LNCAP (cell line): ENCODE results near the gene ALG12.

Experiments
- CTCF ChIP-seq: fragments of 450-650 bp; IDR thresholded peaks from 2 replicates; pipeline ENCODE4 v1.5.1; 2017; ENCODE audit warnings: mild to moderate bottlenecking

The ALG12 gene

DNA sequence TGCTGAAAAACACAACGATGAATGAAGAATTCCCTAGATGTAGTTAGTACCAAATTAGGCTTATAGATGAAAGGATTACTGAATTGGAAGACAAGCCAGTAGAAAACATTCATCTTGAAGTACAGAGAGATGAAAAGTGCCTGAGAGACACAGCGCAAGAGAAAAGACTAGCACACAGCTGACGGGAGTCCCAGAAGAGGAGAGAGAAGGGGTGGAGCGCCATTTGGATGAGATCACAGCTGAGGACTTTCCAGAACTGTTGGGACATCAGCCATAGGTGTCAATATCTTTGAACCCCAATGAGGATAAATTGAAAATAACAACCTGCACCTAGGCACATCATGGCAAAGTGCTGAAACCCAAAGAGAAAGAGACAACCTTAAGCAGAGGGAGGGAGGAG lies 25.2 kb downstream of the ALG12 start:
- TF ChIP-seq CTCF, result no peak

DNA sequence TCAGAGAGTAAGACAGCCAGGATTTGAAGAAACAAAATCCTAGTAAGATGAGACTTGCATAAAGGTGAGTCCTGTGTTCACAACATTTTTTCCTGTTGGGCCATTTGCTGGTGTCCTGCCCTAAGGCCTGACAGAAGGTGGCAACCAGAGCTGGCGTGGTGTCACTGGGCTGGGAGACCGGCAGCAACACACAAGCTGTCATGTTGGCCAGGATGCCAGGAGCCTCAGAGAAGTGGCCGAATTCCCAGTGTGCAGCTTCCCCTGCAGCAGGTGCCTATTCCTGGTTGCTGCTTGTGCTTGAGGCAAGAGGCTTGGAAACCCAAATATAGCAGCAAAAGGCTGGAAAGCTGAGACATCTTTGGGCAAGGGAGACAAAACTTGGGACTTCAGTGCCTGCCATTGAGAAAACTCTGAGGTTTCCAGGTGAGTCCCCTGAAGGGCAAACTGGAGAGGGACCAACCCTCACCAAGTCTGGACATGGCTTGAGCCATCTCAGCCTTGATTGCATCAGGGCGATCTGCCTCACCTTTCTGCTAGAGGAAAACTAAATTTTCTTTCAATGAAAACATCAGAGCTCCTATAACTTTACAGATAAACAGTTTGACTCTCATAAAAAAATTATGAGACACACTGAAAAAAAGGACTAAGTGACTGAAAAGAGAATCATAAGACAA lies 25.9 kb downstream of the ALG12 start:
- no peak for TF ChIP-seq CTCF

- TF ChIP-seq CTCF, result no peak
Observed at GRCh38 chr22:49889071-49889470, 29.2 kb downstream of the ALG12 start.

DNA sequence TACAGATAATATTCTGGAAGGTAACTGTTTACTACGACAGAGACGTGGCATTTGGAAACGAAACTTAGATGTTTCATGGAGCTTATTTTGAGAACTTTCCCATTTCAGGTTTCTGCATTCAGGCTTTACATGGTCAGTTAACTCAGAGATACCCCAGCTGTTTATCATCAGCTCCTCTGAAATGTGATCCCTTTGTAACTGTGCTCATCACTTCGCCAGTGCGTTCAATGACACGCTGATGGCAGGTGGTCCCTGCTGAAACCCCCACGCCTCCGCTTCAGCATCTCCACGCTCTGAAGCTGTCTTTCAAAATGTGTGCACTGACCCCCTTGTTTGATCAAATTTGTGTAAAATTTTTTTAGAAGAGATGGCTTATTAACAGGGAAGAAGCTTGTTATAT lies 30.5 kb downstream of the ALG12 start:
- TF ChIP-seq CTCF, result no peak

- TF ChIP-seq CTCF, result no peak
Observed at GRCh38 chr22:49887064-49887451, 31.2 kb downstream of the ALG12 start.

- no peak for TF ChIP-seq CTCF
Observed at GRCh38 chr22:49886346-49887063, 31.7 kb downstream of the ALG12 start.

GRCh38 chr22:49885881-49886280 lies 32.4 kb downstream of the ALG12 start:
- no peak for TF ChIP-seq CTCF
